8988T (cell line): Measurements from ENCODE around the gene DCC.

Experiments used
- DNase-seq: peaks from one replicate; pipeline ENCODE4 v3.0.0; 2011

The DCC gene

GRCh38 chr18:52844323-52844722, 504.3 kb downstream of the DCC start:
- no peak for DNase-seq

- no peak for DNase-seq
Measured at GRCh38 chr18:52845036-52845435, 505.0 kb downstream of the DCC start.

GRCh38 chr18:52850031-52850560, 510.1 kb downstream of the DCC start:
- no peak for DNase-seq

GRCh38 chr18:52861558-52861957, 521.6 kb downstream of the DCC start:
- no peak for DNase-seq

- DNase-seq: no peak
Measured at GRCh38 chr18:52869349-52869923, 529.4 kb downstream of the DCC start.

- DNase-seq: no peak
Measured at GRCh38 chr18:52869942-52870907, 530.2 kb downstream of the DCC start.

- no peak for DNase-seq
Measured at GRCh38 chr18:52874774-52875173, 534.8 kb downstream of the DCC start.

- no peak for DNase-seq
Measured at GRCh38 chr18:52875725-52876124, 535.7 kb downstream of the DCC start.

GRCh38 chr18:52888014-52888413, 548.0 kb downstream of the DCC start:
- no peak for DNase-seq

GRCh38 chr18:52894801-52895200, 554.8 kb downstream of the DCC start:
- DNase-seq: no peak

- DNase-seq: no peak
Measured at GRCh38 chr18:52897611-52898484, 557.9 kb downstream of the DCC start.

- DNase-seq: no peak
Measured at GRCh38 chr18:52898485-52899058, 558.6 kb downstream of the DCC start.

- no peak for DNase-seq
Measured at GRCh38 chr18:52902188-52902587, 562.2 kb downstream of the DCC start.

- no peak for DNase-seq
Measured at GRCh38 chr18:52903857-52904256, 563.9 kb downstream of the DCC start.

GRCh38 chr18:52907543-52908308, 567.7 kb downstream of the DCC start:
- no peak for DNase-seq

GRCh38 chr18:52914148-52914547, 574.2 kb downstream of the DCC start:
- DNase-seq: no peak

- DNase-seq: no peak
Measured at GRCh38 chr18:52920665-52921064, 580.7 kb downstream of the DCC start.

GRCh38 chr18:52933356-52933755, 593.4 kb downstream of the DCC start:
- no peak for DNase-seq

GRCh38 chr18:52936931-52937330, 596.9 kb downstream of the DCC start:
- no peak for DNase-seq

- no peak for DNase-seq
Measured at GRCh38 chr18:52937840-52938239, 597.8 kb downstream of the DCC start.

GRCh38 chr18:52945552-52945951, 605.6 kb downstream of the DCC start:
- no peak for DNase-seq

GRCh38 chr18:52948868-52949444, 609.0 kb downstream of the DCC start:
- DNase-seq: no peak
